Neuronal stem cell (in vitro differentiated cells): ENCODE data around the gene MADD.
"Not testable (repeated sequence)": the region's sequence is repeated elsewhere in the genome, so short reads cannot be mapped to it uniquely, and the experiment has no call there.

ENCODE experiments used
- DNase-seq: peaks from one replicate; pipeline ENCODE4 v3.0.0-alpha.2; 2013; ENCODE audit warnings: low spot score
- H2AFZ ChIP-seq: one replicate; pipeline ENCODE4 v1.6.1; 2013; ENCODE audit warnings: mild to moderate bottlenecking, low read length, inconsistent platforms
- H2AK5ac ChIP-seq: 2 replicates; pipeline ENCODE4 v1.6.1; 2013; ENCODE audit warnings: low read depth, mild to moderate bottlenecking, inconsistent platforms, low read length, moderate library complexity, mixed read lengths
- H2BK120ac ChIP-seq: 2 replicates; pipeline ENCODE4 v1.6.1; 2013; ENCODE audit warnings: low read depth, mild to moderate bottlenecking, inconsistent platforms, low read length, moderate library complexity, mixed read lengths
- H2BK12ac ChIP-seq: one replicate; pipeline ENCODE4 v1.6.1; 2013; ENCODE audit warnings: low read length, inconsistent platforms
- H2BK15ac ChIP-seq: 2 replicates; pipeline ENCODE4 v1.6.1; 2013; ENCODE audit warnings: mild to moderate bottlenecking, low read length, inconsistent platforms, mixed read lengths
- H2BK5ac ChIP-seq: one replicate; pipeline ENCODE4 v1.6.1; 2013; ENCODE audit warnings: inconsistent platforms, mild to moderate bottlenecking, low read length, moderate library complexity
- H3K14ac ChIP-seq: one replicate; pipeline ENCODE4 v1.6.1; 2013; ENCODE audit warnings: low read length, inconsistent platforms
- H3K18ac ChIP-seq: 2 replicates; pipeline ENCODE4 v1.6.1; 2013; ENCODE audit warnings: low read length, inconsistent platforms
- H3K23ac ChIP-seq: 2 replicates; pipeline ENCODE4 v1.6.1; 2013; ENCODE audit warnings: low read depth, mild to moderate bottlenecking, mixed read lengths, low read length, inconsistent platforms; ENCODE audit not compliant: poor library complexity
- H3K27ac ChIP-seq: replicated peaks from 3 replicates; pipeline ENCODE4 v1.5.1; 2013; ENCODE audit warnings: low read length, inconsistent platforms
- H3K27me3 ChIP-seq, 3 experiments: 2 replicates each; pipeline ENCODE4 v1.6.1; 2013; ENCODE audit warnings: low read length in 3 of 3, mild to moderate bottlenecking in 2 of 3, inconsistent platforms in 1 of 3, low read depth in 1 of 3, mixed read lengths in 1 of 3, moderate library complexity in 1 of 3; ENCODE audit not compliant: control insufficient read depth in 3 of 3, insufficient read depth in 3 of 3
- H3K36me3 ChIP-seq, 2 donors: replicated peaks in 1 of 2; 2 replicates each; pipeline ENCODE4 v1.6.1; 2013; ENCODE audit warnings: low read length in 2 of 2; ENCODE audit not compliant: control insufficient read depth in 2 of 2, insufficient read depth in 2 of 2
- H3K4ac ChIP-seq: 2 replicates; pipeline ENCODE4 v1.6.1; 2013; ENCODE audit warnings: inconsistent platforms, mild to moderate bottlenecking, low read length, moderate library complexity
- H3K4me1 ChIP-seq, 2 donors: 1 replicate in 1 of 2; 2 replicates in 1 of 2; pipeline ENCODE4 v1.6.1; 2013; ENCODE audit warnings: low read length in 2 of 2, low read depth in 1 of 2; ENCODE audit not compliant: control insufficient read depth in 2 of 2, insufficient read depth in 1 of 2
- H3K4me2 ChIP-seq: one replicate; pipeline ENCODE4 v1.6.1; 2013; ENCODE audit warnings: mild to moderate bottlenecking, low read length, inconsistent platforms; ENCODE audit not compliant: insufficient read depth, poor library complexity, severe bottlenecking
- H3K4me3 ChIP-seq, 2 donors: 2 replicates each; pipeline ENCODE4 v1.5.1; 2013; ENCODE audit warnings: low read length in 2 of 2, mild to moderate bottlenecking in 2 of 2, inconsistent platforms in 1 of 2, moderate library complexity in 1 of 2
- H3K79me1 ChIP-seq: one replicate; pipeline ENCODE4 v1.6.1; 2013; ENCODE audit warnings: low read depth, mild to moderate bottlenecking, inconsistent platforms, low read length, moderate library complexity
- H3K9ac ChIP-seq: one replicate; pipeline ENCODE4 v1.6.1; 2013; ENCODE audit warnings: mild to moderate bottlenecking, low read depth, low read length, inconsistent platforms; ENCODE audit not compliant: poor library complexity
- H3K9me3 ChIP-seq, 2 donors: replicated peaks in 1 of 2; 2 replicates each; pipeline versions ENCODE3 to v1.6.1; 2013; ENCODE audit warnings: low read length in 2 of 2, mild to moderate bottlenecking in 2 of 2, inconsistent platforms in 1 of 2, low read depth in 1 of 2, mixed read lengths in 1 of 2, moderate library complexity in 1 of 2; ENCODE audit not compliant: control insufficient read depth in 2 of 2, insufficient read depth in 1 of 2
- H4K8ac ChIP-seq: one replicate; pipeline ENCODE4 v1.6.1; 2013; ENCODE audit warnings: low read depth, mild to moderate bottlenecking, inconsistent platforms, low read length, moderate library complexity
- H4K91ac ChIP-seq: one replicate; pipeline ENCODE4 v1.6.1; 2013; ENCODE audit warnings: low read length, low read depth, mild to moderate bottlenecking, inconsistent platforms; ENCODE audit not compliant: poor library complexity
- WGBS, 2 donors: extraction: QIAGEN DNeasy Blood & Tissue Kit; methylation state at CpG; one replicate each; pipeline ENCODE4 v1.1.7; 2013; ENCODE audit warnings: missing lambda C conversion rate in 2 of 2, mixed read lengths in 1 of 2; ENCODE audit not compliant: insufficient read length in 2 of 2, insufficient replicate concordance in 1 of 2; ENCODE audit errors: extremely low coverage in 2 of 2; 5-methylcytosine and 5-hydroxymethylcytosine counted together

MADD gene

DNA sequence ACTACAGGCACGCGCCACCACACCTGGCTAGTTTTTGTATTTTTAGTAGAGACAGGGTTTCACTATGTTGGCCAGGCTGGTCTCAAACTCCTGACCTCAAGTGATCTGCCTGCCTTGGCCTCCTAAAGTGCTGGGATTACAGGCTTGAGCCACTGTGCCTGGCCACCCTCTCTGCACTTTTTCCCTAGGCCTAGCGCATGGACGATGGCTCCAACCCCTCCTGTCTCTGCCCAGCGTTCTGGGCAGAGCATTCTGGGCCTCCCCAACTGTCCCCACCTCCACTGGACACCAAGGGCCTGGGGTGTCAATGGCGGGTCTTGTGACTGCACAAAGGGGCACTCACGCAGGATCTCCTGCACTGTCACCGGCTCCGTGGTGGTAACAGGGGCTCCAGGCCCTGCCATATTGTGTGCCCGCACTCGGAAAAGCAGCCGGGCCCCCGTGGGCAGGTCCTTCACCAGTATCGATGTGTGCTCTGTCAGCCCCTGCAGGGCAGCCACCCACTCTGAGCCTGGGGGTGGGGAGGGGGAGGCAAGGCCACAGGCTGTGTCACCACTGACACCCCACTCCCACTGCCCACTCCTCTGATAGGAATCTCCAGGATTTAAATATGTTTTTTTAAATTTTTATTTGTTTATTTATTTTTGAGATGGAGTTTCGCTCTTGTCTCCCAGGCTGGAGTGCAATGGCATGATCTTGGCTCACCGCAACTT is 64.9 kb downstream of the MADD start:
- not testable (repeated sequence) for H4K91ac ChIP-seq, H2BK5ac ChIP-seq, DNase-seq, H2AFZ ChIP-seq, H3K4me1 ChIP-seq, H3K9me3 ChIP-seq, H3K23ac ChIP-seq, H3K27me3 ChIP-seq, H2BK120ac ChIP-seq, H4K8ac ChIP-seq, H3K79me1 ChIP-seq, H3K4me2 ChIP-seq, H3K9ac ChIP-seq, H3K27ac ChIP-seq, H3K36me3 ChIP-seq, H3K4me3 ChIP-seq, H3K4ac ChIP-seq
- Histone ChIP-seq H3K18ac (peak overlapping the region; percentile 80), H3K14ac (peak overlapping the region; percentile 71), H2BK15ac (peak overlapping the region; percentile 37), H2AK5ac (peak overlapping the region; percentile 61), H2BK12ac (peak overlapping the region; percentile 16)
- WGBS, 2 donors: no CpG with 5 or more reads among the region's 16 CpGs

DNA sequence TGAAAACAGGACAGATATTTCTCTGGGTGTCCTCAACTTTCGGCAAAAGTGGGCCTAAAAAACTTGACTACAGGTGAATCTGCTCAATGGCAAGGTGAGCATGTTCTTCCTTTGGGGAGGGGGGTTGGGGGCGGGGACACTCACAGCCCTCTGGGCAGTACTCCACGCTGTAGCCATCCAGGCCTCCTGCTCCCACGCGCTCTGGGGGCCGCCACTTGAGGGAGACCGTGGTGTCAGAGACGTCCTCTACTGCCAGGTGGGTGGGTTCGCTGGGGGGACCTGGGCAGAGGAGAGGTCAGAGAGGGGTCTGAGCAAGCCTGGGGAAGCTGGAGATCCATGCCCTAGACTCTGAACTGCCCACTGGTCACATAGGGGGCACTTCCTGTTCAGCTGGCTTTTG is 65.8 kb downstream of the MADD start:
- Histone ChIP-seq H3K4me3 (no peak overlapping the region), H3K4me2 (no peak overlapping the region), H3K27ac (no peak overlapping the region), H2AFZ (no peak overlapping the region), H3K14ac (no peak overlapping the region), H3K23ac (no peak overlapping the region), H3K9ac (no peak overlapping the region), H3K18ac (peak overlapping the region; percentile 64), H3K9me3 (peaks cover 0 to 2% of the 10 kb centered on the region in 2 donors), H4K8ac (no peak overlapping the region), H4K91ac (no peak overlapping the region), H3K4ac (no peak overlapping the region), H3K27me3 (no peaks in the 10 kb centered on the region), H2AK5ac (no peak overlapping the region), H2BK5ac (peak overlapping the region; percentile 44), H3K79me1 (peaks cover 3% of the 10 kb centered on the region), H3K4me1 (no peaks in the 10 kb centered on the region), H2BK15ac (no peak overlapping the region), H2BK12ac (no peak overlapping the region), H2BK120ac (no peak overlapping the region), H3K36me3 (peaks cover 0 to under 1% of the 10 kb centered on the region in 2 donors)
- no CpG with 5 or more reads among the region's 9 CpGs for WGBS, 2 donors
- DNase-seq: no peak

DNA sequence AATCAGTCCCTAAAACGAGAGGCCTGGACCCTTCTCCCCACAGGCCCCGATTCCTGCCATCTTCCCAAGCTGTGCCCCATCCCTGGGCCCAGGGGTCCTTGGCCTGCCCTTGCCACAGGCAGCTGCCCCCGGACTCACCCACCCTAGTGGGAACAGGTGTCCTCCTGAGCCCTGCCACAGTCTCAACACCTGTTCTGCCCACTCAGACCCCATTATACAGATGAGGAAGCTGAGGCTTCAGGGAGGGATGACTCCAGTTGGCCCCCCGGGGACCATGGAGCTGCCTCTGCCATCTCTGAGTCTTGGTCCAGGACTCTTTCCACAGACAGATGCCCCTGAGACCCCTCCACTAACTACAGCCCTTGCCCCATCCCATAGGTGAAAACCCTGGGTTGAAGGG is 66.7 kb downstream of the MADD start:
- no peak overlapping the region for H4K91ac ChIP-seq
- no peaks in the 10 kb centered on the region for H3K36me3 ChIP-seq
- H3K9me3 ChIP-seq: peaks cover 0 to 2% of the 10 kb centered on the region in 2 donors
- H2AFZ ChIP-seq: no peak overlapping the region
- no peak overlapping the region for H2BK5ac ChIP-seq
- no peak for DNase-seq
- H3K4me3 ChIP-seq: no peak overlapping the region
- H2BK15ac ChIP-seq: no peak overlapping the region
- H4K8ac ChIP-seq: no peak overlapping the region
- H3K4ac ChIP-seq: no peak overlapping the region
- H3K18ac ChIP-seq: peak overlapping the region; percentile 48
- no peaks in the 10 kb centered on the region for H3K4me1 ChIP-seq
- H3K14ac ChIP-seq: no peak overlapping the region
- H3K4me2 ChIP-seq: no peak overlapping the region
- no peak overlapping the region for H3K27ac ChIP-seq
- H2BK12ac ChIP-seq: no peak overlapping the region
- H3K9ac ChIP-seq: no peak overlapping the region
- H2AK5ac ChIP-seq: peak overlapping the region; percentile 96
- H3K23ac ChIP-seq: no peak overlapping the region
- no peak overlapping the region for H2BK120ac ChIP-seq
- no CpG with 5 or more reads among the region's 4 CpGs for WGBS, 2 donors
- H3K79me1 ChIP-seq: peaks cover 3% of the 10 kb centered on the region
- H3K27me3 ChIP-seq: no peaks in the 10 kb centered on the region

DNA sequence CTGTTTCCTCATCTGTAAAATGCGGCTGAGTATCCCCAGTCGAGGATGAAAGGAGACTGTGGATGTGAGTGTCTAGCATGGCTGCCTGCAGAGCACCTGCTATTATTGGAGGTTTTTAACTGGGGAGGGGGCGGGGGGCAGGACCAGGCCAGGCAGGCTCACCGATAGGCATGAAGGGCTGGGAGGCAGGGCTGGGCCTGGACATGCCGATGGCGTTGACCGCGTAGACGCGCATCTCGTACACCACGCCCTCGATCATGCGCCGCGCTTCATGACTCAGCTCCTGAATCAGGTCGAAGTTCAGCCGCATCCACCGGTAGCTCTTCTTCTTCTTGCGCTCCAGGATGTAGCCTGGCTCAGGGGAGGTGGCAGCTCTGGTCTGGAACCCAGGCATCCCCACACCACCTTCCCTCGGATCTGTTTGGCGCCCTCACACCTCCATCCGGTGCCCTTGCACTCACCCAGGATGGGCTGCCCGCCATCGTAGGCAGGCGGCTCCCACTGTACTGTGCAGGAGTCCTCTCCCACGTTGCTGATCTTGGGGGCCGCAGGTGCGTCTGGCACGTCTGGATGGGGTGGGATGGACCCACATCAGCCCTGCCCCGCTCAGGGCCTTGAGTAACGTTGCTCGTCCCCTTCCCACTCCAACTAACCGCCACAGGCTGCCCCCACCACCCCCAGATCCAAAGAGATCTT is 67.4 kb downstream of the MADD start:
- peak overlapping the region; percentile 74 for H2BK15ac ChIP-seq
- no peak overlapping the region for H3K4me3 ChIP-seq
- H2BK12ac ChIP-seq: peak overlapping the region; percentile 84
- H2BK5ac ChIP-seq: peak overlapping the region; percentile 13
- no peaks in the 10 kb centered on the region for H3K36me3 ChIP-seq
- DNase-seq: no peak
- no peaks in the 10 kb centered on the region for H3K27me3 ChIP-seq
- H3K27ac ChIP-seq: no peak overlapping the region
- no peak overlapping the region for H3K9ac ChIP-seq
- H2BK120ac ChIP-seq: peak overlapping the region; percentile 61
- H3K9me3 ChIP-seq: peaks cover 0 to 2% of the 10 kb centered on the region in 2 donors
- no peak overlapping the region for H4K91ac ChIP-seq
- H3K4me1 ChIP-seq: no peaks in the 10 kb centered on the region
- peak overlapping the region; percentile 75 for H3K23ac ChIP-seq
- no peak overlapping the region for H4K8ac ChIP-seq
- H3K14ac ChIP-seq: peak overlapping the region; percentile 94
- WGBS, 2 donors: no CpG with 5 or more reads among the region's 34 CpGs
- peak overlapping the region; percentile 93 for H2AK5ac ChIP-seq
- H3K4ac ChIP-seq: no peak overlapping the region
- H3K79me1 ChIP-seq: peaks cover 3% of the 10 kb centered on the region
- H3K4me2 ChIP-seq: no peak overlapping the region
- no peak overlapping the region for H2AFZ ChIP-seq
- H3K18ac ChIP-seq: peak overlapping the region; percentile 94
